K562 (cell line): ENCODE data around the gene SLC29A2. TPM values are rescaled to one million over a fixed set of nuclear protein-coding genes. Genes with fewer than 3 reads are reported as not detected.

Source experiments
- BCL6 ChIP-seq: fragments of 250-450 bp; sonication (Bioruptor Pico); IDR thresholded peaks from 2 replicates; pipeline ENCODE4 v1.4.0; 2020
- BCOR ChIP-seq: fragments of 450-650 bp; IDR thresholded peaks from 2 replicates; pipeline ENCODE4 v1.6.1; 2016
- DNMT1 ChIP-seq: fragments of 450-650 bp; IDR thresholded peaks from 2 replicates; pipeline ENCODE4 v1.6.1; 2016; ENCODE audit warnings: antibody characterized with exemption, mild to moderate bottlenecking
- GTF2E2 ChIP-seq: fragments of 200-800 bp; sonication (Bioruptor generic); IDR thresholded peaks from 2 replicates; pipeline ENCODE4 v1.6.1; 2016; ENCODE audit warnings: missing genetic modification characterization, missing compliant biosample characterization
- HDGF ChIP-seq: fragments of 450-650 bp; IDR thresholded peaks from 2 replicates; pipeline ENCODE4 v1.6.1; 2016
- KAT8 ChIP-seq: fragments of 450-650 bp; IDR thresholded peaks from 2 replicates; pipeline ENCODE4 v1.6.1; 2016; ENCODE audit warnings: low read depth, mild to moderate bottlenecking
- MTA2 ChIP-seq: fragments of 450-650 bp; IDR thresholded peaks from 2 replicates; pipeline ENCODE4 v1.6.1; 2016; ENCODE audit warnings: low read depth
- POLR2B ChIP-seq: fragments of 450-650 bp; IDR thresholded peaks from 2 replicates; pipeline ENCODE4 v1.6.1; 2018; ENCODE audit warnings: low read depth; ENCODE audit not compliant: partially characterized antibody
- REST ChIP-seq, 2 experiments: fragments of 450-650 bp; formaldehyde crosslinking in 1 of 2; IDR thresholded peaks; 2 replicates each; pipeline versions ENCODE4 v1.4.0 to v1.6.1; 2014 to 2020; ENCODE audit warnings: mild to moderate bottlenecking in 2 of 2, borderline replicate concordance in 1 of 2, low read depth in 1 of 2
- SNRNP70 ChIP-seq: fragments of 200-400 bp; formaldehyde crosslinking; optimal IDR thresholded peaks from 2 replicates; pipeline ENCODE3; 2017; ENCODE audit warnings: low read depth, low read length
- SRF ChIP-seq, 2 experiments: fragments of 250-450, 450-650 bp in 1 of 2; sonication (Bioruptor Pico) in 1 of 2; sonication (generic) in 1 of 2; formaldehyde crosslinking; IDR thresholded peaks; 2 replicates each; pipeline versions ENCODE4 v1.5.0 to v1.5.1; 2020 to 2022; ENCODE audit warnings: mild to moderate bottlenecking in 1 of 2, missing genetic modification reagents in 1 of 2
- SUPT5H ChIP-seq: fragments of 450-650 bp; IDR thresholded peaks from 2 replicates; pipeline ENCODE4 v1.6.1; 2016
- TAF9B ChIP-seq: fragments of 450-650 bp; IDR thresholded peaks from 2 replicates; pipeline ENCODE4 v1.6.1; 2018; ENCODE audit warnings: mild to moderate bottlenecking; ENCODE audit not compliant: partially characterized antibody
- TCF7L2 ChIP-seq: fragments of 150-350 bp; IDR thresholded peaks from 2 replicates; pipeline ENCODE4 v1.6.1; 2016; ENCODE audit warnings: low read depth, mild to moderate bottlenecking, low read length, moderate library complexity
- THRA ChIP-seq: fragments of 450-650 bp; IDR thresholded peaks from 2 replicates; pipeline ENCODE4 v1.6.1; 2017; ENCODE audit warnings: mild to moderate bottlenecking, moderate library complexity
- U2AF1 ChIP-seq: fragments of 200-400 bp; formaldehyde crosslinking; optimal IDR thresholded peaks from 2 replicates; pipeline ENCODE3; 2017; ENCODE audit warnings: mild to moderate bottlenecking, low read depth, low read length, moderate library complexity
- ZNF175 ChIP-seq: fragments of 200-800 bp; sonication (Bioruptor generic); IDR thresholded peaks from 2 replicates; pipeline ENCODE4 v1.6.1; 2016; ENCODE audit warnings: low read depth, mild to moderate bottlenecking, missing genetic modification characterization, missing compliant biosample characterization
- polyA plus RNA-seq, 8 experiments: library from polyadenylated mRNA; depleted of rRNA in 4 of 8; stranded (reverse) in 5 of 8; unstranded in 3 of 8; fragments of >200 nt; fragmentation: Nextera tagmentation in 2 of 8; fragmentation: Illumina TruSeq in 1 of 8; extraction: Ambion mirVana in 2 of 8; extraction: Trizol in 1 of 8; gene quantifications; 2 replicates each; pipeline versions ENCODE4 v1.2.1 to v1.2.3, GENCODE V29; 2011 to 2014; ENCODE audit warnings: inconsistent platforms in 1 of 8, missing spikeins in 1 of 8
- total RNA-seq, 7 experiments: library from RNA; depleted of rRNA in 6 of 7; stranded (reverse); fragments of >200 nt in 6 of 7; fragmentation: Illumina TruSeq in 2 of 7; extraction: Trizol in 2 of 7; gene quantifications; 2 replicates each; pipeline versions ENCODE4 v1.2.1 to v1.2.3, GENCODE V29; 2011 to 2021; ENCODE audit warnings: low replicate concordance in 1 of 7

Gene SLC29A2
- total and polyA plus RNA-seq, 9 of the 15 experiments (the other 6 are each of a cell fraction or from before 2014, with no cell fraction given), result 2.4 to 48.6 (median 14.2) TPM

GRCh38 chr11:66328302-66329144 lies 43.0 kb downstream of the SLC29A2 start (continued):
- peak; percentile 91 for TF ChIP-seq REST (IDR thresholded peaks at IDR 0.05; ENCODE audit: borderline replicate concordance)
- peak; percentile 80; the same call in 1 of the 2 replicates for TF ChIP-seq REST (CRISPR knock-in tag; IDR thresholded peaks at IDR 0.05; ENCODE audit: low read depth)
- no peak for TF ChIP-seq TAF9B
- TF ChIP-seq BCOR, result no peak
- peak in 1 of 2 experiments; percentile 32; a peak in 1 of 4 replicates for TF ChIP-seq SRF (CRISPR knock-in tag; IDR thresholded peaks at IDR 0.05)
- no peak for TF ChIP-seq ZNF175 (CRISPR knock-in tag)
- no peak for TF ChIP-seq KAT8
- TF ChIP-seq SNRNP70, result no peak
- TF ChIP-seq BCL6 (CRISPR knock-in tag), result no peak
- no peak for TF ChIP-seq THRA
- no peak for TF ChIP-seq TCF7L2
- no peak for TF ChIP-seq GTF2E2 (tag)
- no peak for TF ChIP-seq SUPT5H
- no peak for TF ChIP-seq MTA2
- TF ChIP-seq DNMT1, result no peak
- no peak for TF ChIP-seq POLR2B
- no peak for TF ChIP-seq U2AF1
- no peak for TF ChIP-seq HDGF
